Right lobe of liver (tissue), 6 donors: ENCODE data around the gene ATP1B2. TPM values are rescaled to one million over a fixed set of nuclear protein-coding genes. Genes with fewer than 3 reads are reported as not detected.

Experiments
- ATAC-seq, 4 donors: fragments of 200-7000 bp; cut with Tn5 transposase; one replicate each; pipeline ENCODE4 v1.9.1; 2020; ENCODE audit warnings: mild to moderate bottlenecking in 4 of 4, moderate library complexity in 4 of 4
- DNase-seq, 3 donors: peaks; one replicate each; pipeline ENCODE4 v3.0.0-alpha.2; 2020
- H3K27ac ChIP-seq, 3 donors: fragments of 200-600 bp; one replicate each; pipeline ENCODE4 v1.8.0; 2022
- H3K27me3 ChIP-seq, 2 donors: fragments of 200-600 bp; one replicate each; pipeline ENCODE4 v1.8.0; 2022
- H3K36me3 ChIP-seq, 4 donors: fragments of 200-600 bp; sonication (generic) in 1 of 4; one replicate each; pipeline versions ENCODE4 v1.5.1 to v1.8.0; 2017 to 2022; ENCODE audit warnings: control low read depth in 1 of 4
- H3K4me1 ChIP-seq, 4 donors: fragments of 200-600 bp; sonication (generic) in 1 of 4; one replicate each; pipeline versions ENCODE4 v1.5.1 to v1.8.0; 2017 to 2022; ENCODE audit warnings: control low read depth in 1 of 4
- H3K4me3 ChIP-seq, 3 donors: fragments of 200-600 bp; one replicate each; pipeline ENCODE4 v1.8.0; 2022
- H3K9me3 ChIP-seq, 4 donors: fragments of 200-600 bp; sonication (generic) in 1 of 4; one replicate each; pipeline versions ENCODE4 v1.5.1 to v1.8.0; 2017 to 2022; ENCODE audit warnings: control low read depth in 1 of 4
- POLR2A ChIP-seq: fragments of 450-650 bp; IDR thresholded peaks from one replicate; pipeline ENCODE4 v1.6.1; 2017; ENCODE audit warnings: antibody characterized with exemption, mild to moderate bottlenecking
- WGBS: methylation state at CpG from one replicate; pipeline ENCODE4 v1.1.6; 2018; ENCODE audit warnings: low coverage, low lambda C conversion rate; ENCODE audit not compliant: insufficient coverage; ENCODE audit errors: missing lambda C conversion rate; 5-methylcytosine and 5-hydroxymethylcytosine counted together
- intact Hi-C, 2 donors: fragments of 100-400 bp; cut with DNase I; formaldehyde crosslinking; loops; one replicate each; pipeline versions ENCODE4 v1.11.2 to v1.14.1; 2022
- long read RNA-seq: library from polyadenylated mRNA; unstranded; transcript quantifications from one replicate; pipeline ENCODE4 v2.0.0, GENCODE V29; 2019
- total RNA-seq, 6 experiments: library from RNA; depleted of rRNA in 2 of 6; stranded (reverse); fragments of >200 nt in 2 of 6; fragmentation: NEBNext Ultra II Directional in 3 of 6; extraction: Animal tissue kit (Norgen Biotek cat#: 25700) in 3 of 6; gene quantifications; one replicate each; pipeline versions ENCODE4 v1.1.0 to v1.2.4, GENCODE V29; 2016 to 2023
- TF ChIP-seq, protein P1 (sequence below), 4 donors: fragments of 200-600 bp in 3 of 4; fragments of 450-650 bp in 1 of 4; IDR thresholded peaks; one replicate each; pipeline versions ENCODE4 v1.5.1 to v1.8.0; 2016 to 2022; ENCODE audit warnings: antibody characterized with exemption in 4 of 4, mild to moderate bottlenecking in 2 of 4
- donor health status: DM: no; HTN: yes; CAD: no.
- donor health status: DM: no; HTN: no; CAD: no.
- donor health status: DM: no; HTN: no; CAD: no.
- donor health status: DM: no; HTN: yes; CAD: no.
- donor health status: DM: no; HTN: yes; CAD: no.

Gene ATP1B2, protein sequence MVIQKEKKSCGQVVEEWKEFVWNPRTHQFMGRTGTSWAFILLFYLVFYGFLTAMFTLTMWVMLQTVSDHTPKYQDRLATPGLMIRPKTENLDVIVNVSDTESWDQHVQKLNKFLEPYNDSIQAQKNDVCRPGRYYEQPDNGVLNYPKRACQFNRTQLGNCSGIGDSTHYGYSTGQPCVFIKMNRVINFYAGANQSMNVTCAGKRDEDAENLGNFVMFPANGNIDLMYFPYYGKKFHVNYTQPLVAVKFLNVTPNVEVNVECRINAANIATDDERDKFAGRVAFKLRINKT
- total RNA-seq: 1 to 10 TPM in 3 of 6 experiments, under 1 TPM in 3; 0.43 to 1.7 (median 0.91) TPM
- long read RNA-seq: 0 reads

DNA sequence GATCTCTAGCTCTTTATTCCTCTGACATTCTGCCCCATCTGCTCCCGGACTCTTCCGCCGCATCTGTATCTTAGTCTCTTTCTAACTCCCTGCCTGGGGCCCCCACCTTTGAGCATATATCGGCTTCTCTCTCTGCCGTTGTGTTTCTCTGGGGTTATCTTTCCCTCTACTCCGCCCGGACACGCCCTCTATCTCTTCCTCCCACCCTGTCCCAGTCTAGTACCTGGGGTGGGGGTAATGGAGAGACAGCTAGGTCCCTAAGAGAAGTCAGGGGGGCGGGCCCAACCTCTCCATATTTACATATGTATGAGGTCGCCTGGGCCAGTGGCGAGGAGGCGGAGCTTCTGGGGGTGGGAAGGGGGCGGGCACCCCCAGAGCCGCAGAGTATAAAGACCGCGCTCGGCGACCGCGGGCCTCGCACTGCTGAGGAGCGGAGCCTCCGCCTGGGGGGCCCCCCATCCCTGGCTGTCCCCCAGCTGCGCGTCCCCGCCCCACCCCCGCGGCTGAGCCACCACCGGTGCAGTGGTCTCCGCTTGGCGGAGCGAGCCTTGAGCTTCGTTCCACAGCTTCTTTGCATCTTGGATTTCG, at the start of gene ATP1B2:
Gene ATP1B2 (plus strand): TSS at position 418 of the 588 bp plus-strand sequence. CDS start 593 bp downstream, outside the sequence.
- 3% methylated on average over 14 of the region's 34 CpGs for WGBS
- TF ChIP-seq POLR2A: no peak
- TF ChIP-seq, protein P1, sequence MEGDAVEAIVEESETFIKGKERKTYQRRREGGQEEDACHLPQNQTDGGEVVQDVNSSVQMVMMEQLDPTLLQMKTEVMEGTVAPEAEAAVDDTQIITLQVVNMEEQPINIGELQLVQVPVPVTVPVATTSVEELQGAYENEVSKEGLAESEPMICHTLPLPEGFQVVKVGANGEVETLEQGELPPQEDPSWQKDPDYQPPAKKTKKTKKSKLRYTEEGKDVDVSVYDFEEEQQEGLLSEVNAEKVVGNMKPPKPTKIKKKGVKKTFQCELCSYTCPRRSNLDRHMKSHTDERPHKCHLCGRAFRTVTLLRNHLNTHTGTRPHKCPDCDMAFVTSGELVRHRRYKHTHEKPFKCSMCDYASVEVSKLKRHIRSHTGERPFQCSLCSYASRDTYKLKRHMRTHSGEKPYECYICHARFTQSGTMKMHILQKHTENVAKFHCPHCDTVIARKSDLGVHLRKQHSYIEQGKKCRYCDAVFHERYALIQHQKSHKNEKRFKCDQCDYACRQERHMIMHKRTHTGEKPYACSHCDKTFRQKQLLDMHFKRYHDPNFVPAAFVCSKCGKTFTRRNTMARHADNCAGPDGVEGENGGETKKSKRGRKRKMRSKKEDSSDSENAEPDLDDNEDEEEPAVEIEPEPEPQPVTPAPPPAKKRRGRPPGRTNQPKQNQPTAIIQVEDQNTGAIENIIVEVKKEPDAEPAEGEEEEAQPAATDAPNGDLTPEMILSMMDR (IDR thresholded peaks at IDR 0.05): no peak
- ATAC-seq (peak; percentile 84 to 93 (median 88)), DNase-seq (peak; percentile 72 to 85 (median 73))
- Histone ChIP-seq H3K9me3 (no peaks in the 10 kb centered on the region), H3K27ac (no peak within 1 kb of the TSS), H3K27me3 (no peaks in the 10 kb centered on the region), H3K4me1 (peaks cover 0 to 13% (median 4%) of the 10 kb centered on the region in 4 donors), H3K4me3 (peak within 1 kb of the TSS; percentile 32 to 48 (median 46)), H3K36me3 (no peaks in the 10 kb centered on the region)
- intact Hi-C loops: no loop called here

DNA sequence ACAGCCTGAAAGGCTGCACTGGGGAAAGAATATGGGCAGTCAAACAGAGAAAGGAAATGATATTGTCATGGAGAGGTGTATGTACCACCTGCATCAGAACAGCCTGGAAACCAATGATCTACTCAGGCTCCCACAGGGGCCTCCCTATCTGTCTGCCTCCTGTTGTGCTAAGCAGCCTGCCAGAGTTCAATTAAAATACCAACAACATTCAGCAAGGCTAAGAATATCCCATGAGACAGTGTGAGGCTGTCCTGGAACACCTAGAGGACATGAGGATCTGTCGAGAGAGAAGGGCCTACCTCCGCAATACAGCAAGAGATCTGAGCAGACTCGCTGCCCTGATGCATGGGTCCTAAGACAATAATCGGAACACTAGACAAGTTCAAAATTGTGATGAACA, 44.4 kb upstream of the ATP1B2 start:
- no peaks in the 10 kb centered on the region for H3K27me3 ChIP-seq
- H3K4me1 ChIP-seq: peaks cover 0 to 10% (median under 1%) of the 10 kb centered on the region in 4 donors
- TF ChIP-seq, protein P1 (IDR thresholded peaks at IDR 0.05): no peak
- TF ChIP-seq POLR2A: no peak
- no peak for DNase-seq
- peaks cover 4 to 45% (median 26%) of the 10 kb centered on the region in 4 donors for H3K36me3 ChIP-seq
- H3K4me3 ChIP-seq: no peak overlapping the region
- H3K9me3 ChIP-seq: no peaks in the 10 kb centered on the region
- ATAC-seq: no peak
- WGBS: 95% methylated on average over 4 of the region's 4 CpGs
- intact Hi-C loops: no loop called here
- H3K27ac ChIP-seq: no peak overlapping the region

DNA sequence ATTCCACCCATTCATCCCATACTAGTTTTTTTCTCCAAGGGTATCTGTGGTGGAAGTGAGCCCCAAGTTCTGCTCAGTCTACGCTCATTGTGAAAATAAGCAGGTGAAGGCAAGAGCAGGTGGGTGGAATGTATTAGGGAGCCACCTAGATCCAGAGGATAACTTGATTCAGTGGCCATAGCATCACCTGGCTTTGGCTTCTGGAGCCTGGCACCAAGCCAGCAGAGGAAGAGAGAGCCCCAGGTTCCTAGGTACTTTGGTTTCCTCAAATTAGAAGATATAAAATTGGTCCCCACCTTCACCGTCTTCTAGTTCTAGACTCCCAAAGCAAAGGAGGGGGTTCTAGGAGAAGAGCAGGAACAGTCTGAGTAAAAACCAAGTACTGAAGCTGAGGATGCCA, 40.1 kb upstream of the ATP1B2 start:
- TF ChIP-seq POLR2A: no peak
- TF ChIP-seq, protein P1 (IDR thresholded peaks at IDR 0.05): no peak
- 100% methylated on average over 1 of the region's 2 CpGs for WGBS
- Histone ChIP-seq H3K9me3 (no peaks in the 10 kb centered on the region), H3K27ac (no peak overlapping the region), H3K36me3 (peaks cover 0 to 4% (median 2%) of the 10 kb centered on the region in 4 donors), H3K27me3 (no peaks in the 10 kb centered on the region), H3K4me3 (no peak overlapping the region), H3K4me1 (peaks cover 0 to 36% (median 9%) of the 10 kb centered on the region in 4 donors)
- DNase-seq (no peak), ATAC-seq (no peak)
- intact Hi-C loops: no loop called here

DNA sequence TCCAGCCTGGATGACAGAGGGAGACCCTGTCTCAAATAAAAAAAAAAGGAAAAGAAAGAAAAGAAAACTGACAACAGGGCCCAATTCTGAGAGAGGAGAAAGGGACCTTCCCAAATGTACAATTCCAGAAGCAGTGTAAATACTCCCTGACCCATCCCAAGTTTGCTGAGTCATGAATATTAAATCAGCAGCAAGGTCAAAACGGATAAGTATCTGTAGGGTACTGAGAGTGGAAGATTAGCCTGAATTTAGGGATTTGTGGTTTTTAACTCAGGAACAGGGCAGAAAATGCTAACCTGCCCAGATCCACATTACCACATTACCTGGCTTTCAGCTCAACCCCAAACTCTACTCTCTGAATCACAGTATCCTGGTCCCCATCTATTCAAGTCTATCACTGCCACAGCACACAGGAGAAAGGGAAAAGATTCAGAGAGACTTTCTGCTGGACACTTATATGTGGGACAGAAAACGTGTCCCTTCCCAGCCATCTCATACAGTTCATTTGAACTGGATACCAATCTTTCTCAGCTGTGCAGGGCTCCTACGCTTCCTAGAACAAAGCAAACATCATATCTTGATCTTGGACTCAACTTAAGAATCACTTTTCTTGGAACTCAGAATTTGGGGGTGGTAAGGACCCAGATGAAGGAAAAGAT, 39.0 kb upstream of the ATP1B2 start:
- Histone ChIP-seq H3K27ac (peak overlapping the region in 1 of 3 donors; percentile 26), H3K4me3 (peak overlapping the region in 1 of 3 donors; percentile 1)
- intact Hi-C loops: no loop called here

More for the DNA sequence above, 39.0 kb upstream of the ATP1B2 start:
- H3K4me1 ChIP-seq: peaks cover 0 to 36% (median 9%) of the 10 kb centered on the region in 4 donors
- H3K9me3 ChIP-seq: no peaks in the 10 kb centered on the region
- H3K36me3 ChIP-seq: no peaks in the 10 kb centered on the region
- ATAC-seq: no peak
- no peaks in the 10 kb centered on the region for H3K27me3 ChIP-seq
- TF ChIP-seq, protein P1 (IDR thresholded peaks at IDR 0.05): no peak
- no peak for TF ChIP-seq POLR2A
- DNase-seq: no peak
- 35% methylated on average over 3 of the region's 3 CpGs for WGBS
